HL-60 (cell line): ENCODE data around the gene FN3K.

ENCODE experiments used
- DNase-seq, 2 experiments: peaks; one replicate each; pipeline ENCODE4 v3.0.0-alpha.2; 2010 to 2020; ENCODE audit warnings: low read depth in 1 of 2, low spot score in 1 of 2
- H3K27ac ChIP-seq: fragments of 250-450 bp; sonication (Bioruptor Pico); replicated peaks from 2 replicates; pipeline ENCODE4 v1.5.1; 2020; ENCODE audit warnings: mild to moderate bottlenecking, moderate library complexity
- H3K27me3 ChIP-seq: fragments of 250-450 bp; sonication (Bioruptor Pico); 2 replicates; pipeline ENCODE4 v1.5.1; 2021; ENCODE audit warnings: mild to moderate bottlenecking, moderate library complexity; ENCODE audit not compliant: insufficient read depth, poor library complexity, severe bottlenecking
- H3K4me3 ChIP-seq: replicated peaks from 2 replicates; pipeline ENCODE4 v1.5.1; 2011; ENCODE audit warnings: mild to moderate bottlenecking, control low read depth, low read length; ENCODE audit not compliant: insufficient read depth
- CTCF ChIP-seq: IDR thresholded peaks from one replicate; pipeline ENCODE4 v1.5.1; 2011; ENCODE audit warnings: low read length, control low read depth, inconsistent platforms; ENCODE audit not compliant: insufficient read depth
- GABPA ChIP-seq: IDR thresholded peaks from 2 replicates; pipeline ENCODE4 v1.6.1; 2012; ENCODE audit warnings: low read depth
- POLR2AphosphoS5 ChIP-seq: IDR thresholded peaks from 2 replicates; pipeline ENCODE4 v1.6.1; 2012; ENCODE audit warnings: low read depth
- SPI1 ChIP-seq: IDR thresholded peaks from 2 replicates; pipeline ENCODE4 v1.6.1; 2012; ENCODE audit warnings: low read depth, mild to moderate bottlenecking, borderline replicate concordance
- TF ChIP-seq, protein P1 (sequence below): IDR thresholded peaks from 2 replicates; pipeline ENCODE4 v1.6.1; 2012; ENCODE audit warnings: low read depth; ENCODE audit not compliant: insufficient replicate concordance

Gene FN3K

DNA sequence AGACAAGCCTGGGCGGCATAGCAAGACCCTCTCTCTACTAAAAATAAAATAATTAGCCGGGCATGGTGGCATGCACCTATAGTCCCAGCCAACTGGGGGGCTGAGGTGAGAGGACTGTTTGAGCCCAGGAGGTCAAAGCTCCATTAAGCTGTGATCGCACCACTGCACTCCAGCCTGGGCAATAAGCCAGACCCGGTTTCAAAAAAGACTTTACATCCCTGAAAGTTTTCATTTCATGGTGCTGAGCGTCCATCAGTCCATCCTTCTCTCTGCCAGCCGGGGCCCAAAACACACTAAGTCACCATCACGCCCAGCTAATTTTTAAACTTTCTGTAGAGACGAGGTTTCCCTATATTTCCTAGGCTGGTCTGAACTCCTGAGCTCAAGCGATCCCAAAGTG, 47.5 kb upstream of the FN3K start:
- TF ChIP-seq, protein P1, sequence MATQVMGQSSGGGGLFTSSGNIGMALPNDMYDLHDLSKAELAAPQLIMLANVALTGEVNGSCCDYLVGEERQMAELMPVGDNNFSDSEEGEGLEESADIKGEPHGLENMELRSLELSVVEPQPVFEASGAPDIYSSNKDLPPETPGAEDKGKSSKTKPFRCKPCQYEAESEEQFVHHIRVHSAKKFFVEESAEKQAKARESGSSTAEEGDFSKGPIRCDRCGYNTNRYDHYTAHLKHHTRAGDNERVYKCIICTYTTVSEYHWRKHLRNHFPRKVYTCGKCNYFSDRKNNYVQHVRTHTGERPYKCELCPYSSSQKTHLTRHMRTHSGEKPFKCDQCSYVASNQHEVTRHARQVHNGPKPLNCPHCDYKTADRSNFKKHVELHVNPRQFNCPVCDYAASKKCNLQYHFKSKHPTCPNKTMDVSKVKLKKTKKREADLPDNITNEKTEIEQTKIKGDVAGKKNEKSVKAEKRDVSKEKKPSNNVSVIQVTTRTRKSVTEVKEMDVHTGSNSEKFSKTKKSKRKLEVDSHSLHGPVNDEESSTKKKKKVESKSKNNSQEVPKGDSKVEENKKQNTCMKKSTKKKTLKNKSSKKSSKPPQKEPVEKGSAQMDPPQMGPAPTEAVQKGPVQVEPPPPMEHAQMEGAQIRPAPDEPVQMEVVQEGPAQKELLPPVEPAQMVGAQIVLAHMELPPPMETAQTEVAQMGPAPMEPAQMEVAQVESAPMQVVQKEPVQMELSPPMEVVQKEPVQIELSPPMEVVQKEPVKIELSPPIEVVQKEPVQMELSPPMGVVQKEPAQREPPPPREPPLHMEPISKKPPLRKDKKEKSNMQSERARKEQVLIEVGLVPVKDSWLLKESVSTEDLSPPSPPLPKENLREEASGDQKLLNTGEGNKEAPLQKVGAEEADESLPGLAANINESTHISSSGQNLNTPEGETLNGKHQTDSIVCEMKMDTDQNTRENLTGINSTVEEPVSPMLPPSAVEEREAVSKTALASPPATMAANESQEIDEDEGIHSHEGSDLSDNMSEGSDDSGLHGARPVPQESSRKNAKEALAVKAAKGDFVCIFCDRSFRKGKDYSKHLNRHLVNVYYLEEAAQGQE, result no peak
- TF ChIP-seq SPI1 (no peak), GABPA (no peak), CTCF (no peak), POLR2AphosphoS5 (no peak)
- Histone ChIP-seq H3K27me3 (no peaks in the 10 kb centered on the region), H3K27ac (no peak overlapping the region), H3K4me3 (no peak overlapping the region)
- no peak for DNase-seq

GRCh38 chr17:82689077-82689476, 46.3 kb upstream of the FN3K start:
- no peak for TF ChIP-seq SPI1
- no peak for TF ChIP-seq CTCF
- no peak overlapping the region for H3K27ac ChIP-seq
- no peaks in the 10 kb centered on the region for H3K27me3 ChIP-seq
- DNase-seq, result no peak
- no peak overlapping the region for H3K4me3 ChIP-seq

DNA sequence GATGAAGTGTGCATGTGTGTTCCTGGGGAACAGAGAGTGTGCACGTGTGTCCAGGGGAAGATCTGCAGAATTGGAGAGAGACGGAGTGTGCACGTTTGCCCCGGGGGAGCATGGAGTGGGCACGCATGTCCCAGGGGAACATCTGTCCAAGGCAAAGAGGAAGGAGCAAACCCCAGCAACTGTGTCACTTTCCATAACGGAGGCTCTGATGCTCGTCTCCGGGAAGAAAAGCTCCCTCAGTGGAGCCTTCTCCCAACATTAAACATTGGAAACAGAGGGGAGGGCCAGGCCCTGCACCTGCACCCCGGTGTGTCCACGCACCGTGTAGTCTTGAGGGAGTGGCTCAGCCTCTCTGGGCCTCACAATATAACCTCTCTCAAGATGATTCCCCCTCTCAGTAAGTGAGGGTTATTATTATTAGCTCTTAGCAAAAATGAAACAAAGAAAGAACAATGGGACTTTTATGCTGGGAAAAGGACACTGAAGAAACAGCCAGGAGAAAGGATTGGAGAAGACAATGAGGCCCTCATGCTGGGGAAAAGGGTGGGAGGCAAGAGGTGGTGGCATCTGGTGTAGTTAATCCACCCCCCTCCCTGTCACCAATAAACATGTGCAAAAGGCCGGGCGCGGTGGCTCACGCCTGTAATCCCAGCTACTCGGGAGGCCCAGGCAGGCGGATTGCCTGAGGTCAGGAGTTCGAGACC, 44.5 kb upstream of the FN3K start:
- Histone ChIP-seq H3K27ac (no peak overlapping the region), H3K4me3 (no peak overlapping the region), H3K27me3 (no peaks in the 10 kb centered on the region)
- DNase-seq, result no peak
- no peak for TF ChIP-seq POLR2AphosphoS5
- no peak for TF ChIP-seq GABPA
- TF ChIP-seq SPI1, result no peak
- TF ChIP-seq, protein P1, result no peak
- no peak for TF ChIP-seq CTCF

DNA sequence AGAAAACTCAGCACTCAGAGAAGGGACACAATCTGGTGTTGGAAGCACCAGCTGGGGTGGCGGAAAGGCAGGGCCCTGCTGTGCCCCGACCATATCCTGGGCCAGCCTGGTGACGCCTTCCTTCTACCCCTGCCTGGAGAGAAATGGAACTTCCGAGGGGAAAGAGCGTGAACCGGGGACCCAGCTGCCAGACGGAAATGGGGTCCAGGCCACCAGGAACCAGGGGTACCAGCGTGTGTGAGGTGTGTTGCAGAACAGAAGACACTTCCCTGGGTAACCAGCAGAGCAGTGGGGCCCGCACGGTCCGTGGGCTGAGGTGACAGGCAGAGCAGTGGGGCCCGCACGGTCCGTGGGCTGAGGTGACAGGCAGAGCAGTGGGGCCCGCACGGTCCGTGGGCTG, 43.7 kb upstream of the FN3K start:
- Histone ChIP-seq H3K27me3 (no peaks in the 10 kb centered on the region), H3K27ac (no peak overlapping the region)
- no peak for DNase-seq

More for the DNA sequence above, 43.7 kb upstream of the FN3K start:
- TF ChIP-seq SPI1 (no peak), POLR2AphosphoS5 (no peak), GABPA (no peak), CTCF (no peak)
- TF ChIP-seq, protein P1, result no peak
- no peak overlapping the region for H3K4me3 ChIP-seq
